A204.1 (cell line): ENCODE measurements around the gene DOCK6.
A peak's percentile ranks its signal among the peaks of the same experiment; 100 is the strongest.
"Not testable (repeated sequence)": the region's sequence is repeated elsewhere in the genome, so short reads cannot be mapped to it uniquely, and the experiment has no call there.

Source experiments
- FAIRE-seq: peaks from 2 replicates; lab custom pipeline; 2012; peaks lifted over from hg19 to GRCh38; lab: Jason Lieb, UNC

The DOCK6 gene

DNA sequence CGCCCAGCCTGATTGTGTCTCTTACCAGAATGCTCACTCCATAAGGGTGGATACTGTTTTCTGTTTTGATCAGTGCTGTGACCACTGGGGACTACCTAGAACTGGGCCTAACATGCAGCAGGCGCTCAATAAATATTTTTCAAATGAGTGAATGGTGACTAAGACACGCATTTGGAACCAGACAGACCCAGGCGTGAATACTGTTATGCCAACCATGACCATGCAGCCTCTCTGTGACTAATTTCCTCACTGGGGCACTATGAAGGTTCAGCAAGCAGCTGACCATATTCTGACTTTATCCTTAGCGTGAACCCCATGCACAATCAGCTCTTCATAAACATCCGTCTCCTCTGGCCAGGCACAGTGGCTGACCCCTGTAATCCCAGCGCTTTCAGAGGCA is 93.8 kb downstream of the DOCK6 start:
- FAIRE-seq, result no peak

DNA sequence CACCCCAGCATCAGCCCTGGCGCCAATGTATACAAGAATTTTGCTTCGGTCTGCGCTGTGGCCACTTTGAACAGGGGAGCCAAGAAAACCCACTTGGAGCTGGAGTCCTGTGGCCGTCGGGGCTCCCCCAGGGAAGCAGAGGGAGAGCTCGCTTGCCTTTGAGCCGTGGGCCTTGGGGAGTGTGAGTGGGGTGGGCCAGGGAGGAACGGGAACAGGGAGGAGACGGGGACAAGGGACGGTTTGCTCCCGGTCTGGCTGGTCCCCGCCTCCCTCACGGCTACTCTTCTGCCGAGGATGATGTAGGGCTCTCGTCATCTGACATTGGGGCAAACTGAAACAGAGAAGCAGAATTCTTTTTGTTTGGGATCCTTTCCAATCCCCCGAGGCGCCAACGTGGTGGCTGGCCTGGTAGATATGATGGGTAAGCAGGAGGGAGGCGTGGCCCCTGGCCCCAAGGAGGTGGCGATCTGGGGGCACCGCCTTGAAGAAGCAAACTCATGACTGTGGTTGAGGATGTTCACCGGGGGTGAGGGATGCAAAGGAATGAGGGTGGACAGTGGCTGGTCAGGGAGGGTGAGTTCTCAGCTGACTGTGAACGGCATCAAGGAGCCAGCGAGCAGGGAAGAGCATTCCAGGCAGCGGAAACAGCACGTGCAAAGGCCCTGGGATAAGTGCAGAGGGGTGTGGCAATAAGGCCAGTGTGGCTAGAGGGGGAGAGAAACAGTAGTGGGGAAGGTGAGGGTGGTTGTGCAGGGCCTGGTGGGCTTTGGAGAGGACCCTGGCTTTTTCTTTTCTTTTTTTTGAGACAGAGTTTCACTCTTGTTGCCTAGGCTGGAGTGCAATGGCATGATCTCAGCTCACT is 95.8 kb downstream of the DOCK6 start:
- no peak for FAIRE-seq

DNA sequence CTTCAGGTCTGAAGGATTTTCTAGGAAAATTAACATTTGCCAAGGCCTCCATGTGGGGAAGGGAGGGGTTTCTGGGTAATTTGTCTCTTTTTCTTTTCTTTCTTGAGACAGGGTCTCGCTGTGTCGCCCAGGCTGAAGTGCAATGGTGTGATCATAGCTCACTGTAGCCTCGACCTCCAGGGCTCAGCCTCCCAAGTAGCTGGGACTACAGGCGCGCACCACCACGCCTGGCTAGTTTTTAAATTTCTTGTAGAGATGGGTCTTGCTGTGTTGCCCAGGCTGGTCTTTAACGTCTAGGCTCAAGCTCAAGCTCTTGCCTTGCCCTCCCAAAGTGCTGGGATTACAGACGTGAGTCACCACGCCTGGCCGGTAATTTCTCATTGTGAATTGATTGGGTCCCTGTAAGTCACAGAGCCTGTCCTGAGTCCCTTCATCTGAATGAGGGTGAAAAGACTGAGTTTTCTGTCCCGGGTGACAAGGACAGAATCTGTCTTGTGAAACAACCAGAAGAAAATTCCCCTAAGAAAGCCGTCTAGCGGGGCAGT is 96.8 kb downstream of the DOCK6 start:
- no peak for FAIRE-seq

- FAIRE-seq, result no peak
Observed at GRCh38 chr19:11164879-11165406, 97.4 kb downstream of the DOCK6 start.

DNA sequence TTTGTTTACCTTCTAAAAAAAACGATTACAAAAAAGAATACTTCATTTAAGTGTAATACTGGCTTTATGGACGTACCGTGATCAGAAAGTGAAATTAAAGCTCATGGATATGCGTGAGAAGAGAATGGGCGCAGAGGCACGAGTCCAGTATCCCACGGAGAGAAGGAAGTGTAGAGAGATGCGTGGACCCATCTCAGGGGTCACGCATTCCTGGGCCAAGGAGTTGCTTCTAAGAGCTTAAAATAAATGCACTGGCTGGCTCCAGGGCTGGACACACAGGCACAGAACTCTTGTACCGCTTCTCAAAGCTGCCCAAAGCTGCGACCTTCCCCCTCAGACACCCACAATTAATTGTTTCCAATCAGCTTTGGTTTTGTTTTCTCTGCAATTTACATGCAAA is 98.0 kb downstream of the DOCK6 start:
- FAIRE-seq, result no peak

- FAIRE-seq, result not testable (repeated sequence)
Observed at GRCh38 chr19:11160440-11160768, 101.9 kb downstream of the DOCK6 start.

GRCh38 chr19:11159598-11160439 is 102.5 kb downstream of the DOCK6 start:
- FAIRE-seq, result no peak

GRCh38 chr19:11155373-11156120 is 106.8 kb downstream of the DOCK6 start, which contains the start of gene SPC24:
Gene SPC24, minus strand, starts transcription at chr19:11155782. Its CDS starts 6 bp downstream, at chr19:11155776.
- peak; percentile 98 for FAIRE-seq

DNA sequence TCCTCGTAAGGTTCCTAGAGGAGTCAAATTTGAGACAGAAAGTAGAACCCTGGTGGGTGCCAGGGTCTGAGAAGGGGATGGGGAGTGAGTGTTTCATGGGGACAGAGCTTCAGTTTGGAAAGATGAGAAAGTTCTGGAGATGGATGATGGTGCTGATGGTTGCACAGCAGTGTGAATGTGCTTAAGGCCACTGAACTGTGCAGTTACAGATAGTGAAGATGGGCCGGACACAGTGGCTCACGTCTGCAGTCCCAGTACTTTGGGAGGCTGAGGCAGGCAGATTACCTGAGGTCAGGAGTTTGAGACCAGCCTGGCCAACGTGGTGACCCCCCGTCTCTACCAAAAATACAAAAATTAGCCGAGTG is 107.7 kb downstream of the DOCK6 start:
- no peak for FAIRE-seq

DNA sequence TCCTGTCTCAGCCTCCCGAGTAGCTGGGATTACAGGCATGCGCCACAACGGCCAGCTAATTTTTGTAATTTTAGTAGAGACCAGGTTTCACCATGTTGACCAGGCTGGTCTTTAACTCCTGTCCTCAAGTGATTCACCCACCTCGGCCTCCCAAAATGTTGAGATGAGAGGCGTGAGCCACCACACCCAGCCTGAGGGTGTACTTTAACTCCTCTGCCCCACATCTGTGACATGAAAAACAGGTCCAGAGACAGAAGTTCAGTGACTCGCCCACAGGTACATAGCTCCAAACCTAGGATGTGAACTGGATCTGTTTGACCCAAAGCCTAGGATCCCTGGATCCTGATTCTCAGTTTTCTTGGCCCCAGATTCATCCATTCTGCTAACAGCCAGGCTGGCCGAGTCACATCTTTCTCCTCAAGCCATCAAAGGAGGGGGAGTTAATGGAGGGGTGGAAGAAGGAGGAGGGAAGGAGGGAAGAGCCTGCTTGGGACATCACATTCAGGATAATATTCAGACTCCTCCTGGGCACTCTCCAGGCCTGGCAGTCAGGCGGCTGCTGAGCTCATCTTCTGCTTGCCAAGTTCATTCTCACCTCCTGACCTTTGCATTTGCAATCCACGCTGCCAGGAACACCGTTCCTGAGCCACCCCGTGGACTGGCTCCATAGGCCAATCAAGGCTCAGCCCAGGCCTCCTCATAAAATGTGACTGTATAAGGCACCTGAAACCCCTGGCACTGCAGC is 109.8 kb downstream of the DOCK6 start:
- FAIRE-seq, result no peak

- FAIRE-seq, result no peak
Observed at GRCh38 chr19:11151181-11151580, 111.1 kb downstream of the DOCK6 start.
